ENCODE measurements around the gene PRTN3. TPM values are rescaled to one million over a fixed set of nuclear protein-coding genes. Genes with fewer than 3 reads are reported as not detected.

PRTN3 gene
- total RNA-seq, 1 experiment from 2014 or later: not detected

DNA sequence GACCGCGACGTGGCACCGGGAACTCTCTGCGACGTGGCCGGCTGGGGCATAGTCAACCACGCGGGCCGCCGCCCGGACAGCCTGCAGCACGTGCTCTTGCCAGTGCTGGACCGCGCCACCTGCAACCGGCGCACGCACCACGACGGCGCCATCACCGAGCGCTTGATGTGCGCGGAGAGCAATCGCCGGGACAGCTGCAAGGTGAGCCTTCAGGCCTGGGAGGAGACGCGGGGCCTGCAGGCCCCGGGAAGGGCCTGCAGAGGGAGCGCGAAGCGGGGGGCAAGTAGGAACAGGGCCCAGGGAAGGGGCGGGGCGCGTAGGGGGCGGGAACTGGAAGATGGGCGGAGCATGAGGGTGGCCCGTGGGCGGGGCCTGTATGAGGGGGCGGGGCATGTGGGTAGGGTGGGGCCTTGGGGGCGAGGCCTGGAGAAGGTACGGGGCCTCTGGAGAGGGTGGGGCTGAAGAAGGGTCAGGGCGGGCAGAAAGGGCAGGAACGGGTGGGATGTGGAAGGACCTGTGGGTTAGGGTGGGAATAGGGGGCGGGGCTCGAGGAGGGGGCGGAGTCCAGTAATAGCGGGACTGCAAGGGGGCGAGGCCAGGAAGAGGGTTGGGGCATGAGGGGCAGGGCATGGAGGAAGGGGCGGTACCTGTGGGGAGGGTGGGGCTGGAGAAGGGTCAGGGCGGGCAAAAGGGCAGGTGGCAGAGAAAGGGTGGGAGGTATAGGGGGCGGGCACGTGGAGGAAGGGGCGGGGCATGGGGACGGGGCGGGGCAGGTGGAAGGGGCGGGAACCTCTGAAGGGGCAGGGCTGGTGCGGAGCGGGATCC, 21.2 kb downstream of the PRTN3 start:
- POLR2A ChIA-PET (ENCODE audit: unreplicated experiment): no interaction called here
- DNase-seq: no peak
- Histone ChIP-seq H3F3A (ENCODE audit: insufficient read depth, low read depth) (peaks cover 44% of the 10 kb centered on the region), H2AFZ (no peak overlapping the region), H4K20me1 (ENCODE audit: insufficient read depth) (no peaks in the 10 kb centered on the region), H3K9me3 (ENCODE audit: insufficient read depth, low read depth) (no peaks in the 10 kb centered on the region), H3K36me3 (ENCODE audit: low read depth) (no peaks in the 10 kb centered on the region), H3K79me2 (ENCODE audit: low read depth) (no peaks in the 10 kb centered on the region), H3K4me3 (no peak overlapping the region), H3K27me3 (ENCODE audit: insufficient read depth, low read depth) (no peaks in the 10 kb centered on the region), H3K27ac (no peak overlapping the region), H3K4me1 (replicated peaks; ENCODE audit: insufficient read depth) (peaks cover 12% of the 10 kb centered on the region), H3K9me2 (ENCODE audit: insufficient read depth) (no peaks in the 10 kb centered on the region), H3K4me2 (no peak overlapping the region)
- CTCF ChIA-PET: no interaction called here
- no TSS peak for BruUV-seq (replicated peaks)
- TF ChIP-seq, protein P1, sequence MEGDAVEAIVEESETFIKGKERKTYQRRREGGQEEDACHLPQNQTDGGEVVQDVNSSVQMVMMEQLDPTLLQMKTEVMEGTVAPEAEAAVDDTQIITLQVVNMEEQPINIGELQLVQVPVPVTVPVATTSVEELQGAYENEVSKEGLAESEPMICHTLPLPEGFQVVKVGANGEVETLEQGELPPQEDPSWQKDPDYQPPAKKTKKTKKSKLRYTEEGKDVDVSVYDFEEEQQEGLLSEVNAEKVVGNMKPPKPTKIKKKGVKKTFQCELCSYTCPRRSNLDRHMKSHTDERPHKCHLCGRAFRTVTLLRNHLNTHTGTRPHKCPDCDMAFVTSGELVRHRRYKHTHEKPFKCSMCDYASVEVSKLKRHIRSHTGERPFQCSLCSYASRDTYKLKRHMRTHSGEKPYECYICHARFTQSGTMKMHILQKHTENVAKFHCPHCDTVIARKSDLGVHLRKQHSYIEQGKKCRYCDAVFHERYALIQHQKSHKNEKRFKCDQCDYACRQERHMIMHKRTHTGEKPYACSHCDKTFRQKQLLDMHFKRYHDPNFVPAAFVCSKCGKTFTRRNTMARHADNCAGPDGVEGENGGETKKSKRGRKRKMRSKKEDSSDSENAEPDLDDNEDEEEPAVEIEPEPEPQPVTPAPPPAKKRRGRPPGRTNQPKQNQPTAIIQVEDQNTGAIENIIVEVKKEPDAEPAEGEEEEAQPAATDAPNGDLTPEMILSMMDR (conservative IDR thresholded peaks at IDR 0.05): no peak
- TF ChIP-seq EZH2 (IDR thresholded peaks at IDR 0.05; ENCODE audit: low read depth): no peak
- intact Hi-C loops (cut with micrococcal nuclease; ENCODE audit: unreplicated experiment): no loop called here

DNA sequence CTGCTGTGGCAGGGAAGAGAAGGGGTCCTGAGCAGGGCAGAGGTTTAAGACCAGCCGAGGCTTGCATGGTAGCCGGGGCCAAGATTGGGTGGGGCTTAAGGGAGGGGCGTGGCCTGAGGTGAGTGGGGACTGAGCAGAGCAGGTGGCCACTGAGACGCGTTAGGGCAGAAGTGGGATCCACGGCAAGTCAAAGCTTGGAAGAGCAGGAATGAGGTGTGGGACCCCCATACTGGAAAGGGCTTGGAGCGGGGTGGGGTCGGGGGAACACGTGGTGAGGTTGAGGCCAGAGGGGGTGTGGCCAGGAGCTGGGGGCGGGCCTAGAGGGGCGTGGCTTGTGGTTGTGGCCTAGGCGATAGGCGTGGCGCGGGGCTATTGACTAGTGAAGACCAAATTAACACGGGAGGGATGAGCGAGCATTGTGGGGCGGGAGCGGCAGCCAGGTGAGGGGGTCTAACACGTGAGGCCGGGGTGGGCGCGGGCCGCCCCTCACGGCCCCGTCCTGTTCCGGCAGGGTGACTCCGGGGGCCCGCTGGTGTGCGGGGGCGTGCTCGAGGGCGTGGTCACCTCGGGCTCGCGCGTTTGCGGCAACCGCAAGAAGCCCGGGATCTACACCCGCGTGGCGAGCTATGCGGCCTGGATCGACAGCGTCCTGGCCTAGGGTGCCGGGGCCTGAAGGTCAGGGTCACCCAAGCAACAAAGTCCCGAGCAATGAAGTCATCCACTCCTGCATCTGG, 21.9 kb downstream of the PRTN3 start:
- Histone ChIP-seq H3K4me2 (no peak overlapping the region), H3K27ac (no peak overlapping the region), H3K4me1 (replicated peaks; ENCODE audit: insufficient read depth) (peaks cover 12% of the 10 kb centered on the region), H3K9me2 (ENCODE audit: insufficient read depth) (no peaks in the 10 kb centered on the region), H3F3A (ENCODE audit: insufficient read depth, low read depth) (peaks cover 48% of the 10 kb centered on the region), H3K9me3 (ENCODE audit: insufficient read depth, low read depth) (no peaks in the 10 kb centered on the region), H3K36me3 (ENCODE audit: low read depth) (no peaks in the 10 kb centered on the region), H3K27me3 (ENCODE audit: insufficient read depth, low read depth) (no peaks in the 10 kb centered on the region), H2AFZ (no peak overlapping the region), H3K4me3 (no peak overlapping the region), H4K20me1 (ENCODE audit: insufficient read depth) (no peaks in the 10 kb centered on the region), H3K79me2 (ENCODE audit: low read depth) (no peaks in the 10 kb centered on the region)
- CTCF ChIA-PET: no interaction called here
- BruUV-seq (replicated peaks): no TSS peak
- POLR2A ChIA-PET (ENCODE audit: unreplicated experiment): no interaction called here
- DNase-seq: no peak
- intact Hi-C loops (cut with micrococcal nuclease; ENCODE audit: unreplicated experiment): no loop called here
- TF ChIP-seq, protein P1 (conservative IDR thresholded peaks at IDR 0.05): no peak
- no peak for TF ChIP-seq EZH2 (IDR thresholded peaks at IDR 0.05; ENCODE audit: low read depth)

DNA sequence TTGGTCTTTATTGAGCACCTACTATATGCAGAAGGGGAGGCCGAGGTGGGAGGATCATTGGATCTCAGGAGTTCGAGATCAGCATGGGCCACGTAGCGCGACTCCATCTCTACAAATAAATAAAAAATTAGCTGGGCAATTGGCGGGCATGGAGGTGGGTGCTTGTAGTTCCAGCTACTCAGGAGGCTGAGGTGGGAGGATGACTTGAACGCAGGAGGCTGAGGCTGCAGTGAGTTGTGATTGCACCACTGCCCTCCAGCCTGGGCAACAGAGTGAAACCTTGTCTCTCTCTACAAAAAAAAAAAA, 22.5 kb downstream of the PRTN3 start:
- Histone ChIP-seq H3K27me3 (ENCODE audit: insufficient read depth, low read depth) (no peaks in the 10 kb centered on the region), H3K27ac (no peak overlapping the region), H3K9me2 (ENCODE audit: insufficient read depth) (no peaks in the 10 kb centered on the region), H3F3A (ENCODE audit: insufficient read depth, low read depth) (peaks cover 44% of the 10 kb centered on the region), H3K4me1 (replicated peaks; ENCODE audit: insufficient read depth) (peaks cover 12% of the 10 kb centered on the region), H2AFZ (no peak overlapping the region), H3K4me2 (no peak overlapping the region), H4K20me1 (ENCODE audit: insufficient read depth) (no peaks in the 10 kb centered on the region), H3K79me2 (ENCODE audit: low read depth) (no peaks in the 10 kb centered on the region), H3K4me3 (no peak overlapping the region), H3K9me3 (ENCODE audit: insufficient read depth, low read depth) (no peaks in the 10 kb centered on the region), H3K36me3 (ENCODE audit: low read depth) (no peaks in the 10 kb centered on the region)
- no peak for DNase-seq
- POLR2A ChIA-PET (ENCODE audit: unreplicated experiment): no interaction called here
- TF ChIP-seq, protein P1 (conservative IDR thresholded peaks at IDR 0.05): no peak
- no peak for TF ChIP-seq EZH2 (IDR thresholded peaks at IDR 0.05; ENCODE audit: low read depth)
- no TSS peak for BruUV-seq (replicated peaks)
- CTCF ChIA-PET: no interaction called here
- intact Hi-C loops (cut with micrococcal nuclease; ENCODE audit: unreplicated experiment): no loop called here
